Cerebellar cortex (tissue), 1 donor: ENCODE data around the gene SLC66A1.

ENCODE experiments used
- DNase-seq: peaks from one replicate; pipeline ENCODE4 v3.0.0-alpha.2; 2015; ENCODE audit warnings: low spot score

Gene SLC66A1

DNA sequence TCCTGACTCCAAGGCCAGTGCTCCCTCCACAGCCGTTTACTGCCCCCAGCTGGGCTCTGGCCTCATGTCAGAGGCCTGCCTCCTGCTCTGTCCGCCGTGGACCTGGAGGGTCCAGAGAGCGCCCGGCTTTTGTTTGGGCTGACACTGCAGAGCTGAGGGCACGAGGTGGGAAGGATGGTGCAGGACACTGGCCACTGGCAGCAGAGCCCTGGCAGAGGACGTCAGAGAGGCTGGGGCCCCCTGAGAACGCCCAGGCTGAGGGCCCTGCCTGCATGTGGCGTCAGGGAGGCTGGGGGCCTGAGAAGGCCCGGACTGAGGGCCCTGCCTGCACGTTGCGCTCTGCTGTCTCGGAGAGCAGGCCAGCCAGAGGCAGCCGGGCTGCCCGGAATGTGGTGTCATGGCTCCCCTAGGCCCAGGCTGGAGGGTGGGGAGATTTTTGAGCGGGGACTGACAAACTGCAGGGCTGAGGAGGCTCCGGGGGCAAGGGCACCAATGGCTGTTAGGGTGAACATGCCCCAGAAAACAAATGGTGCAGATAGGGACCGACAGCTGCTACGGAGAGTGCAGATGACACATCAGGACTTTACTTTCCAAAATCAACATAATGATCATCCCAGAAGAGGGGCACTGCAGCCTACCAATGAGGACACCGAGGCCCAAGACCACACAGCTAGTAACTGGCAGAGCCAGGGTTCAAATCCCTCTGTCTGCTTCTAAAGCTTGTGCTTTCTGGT lies 31.7 kb downstream of the SLC66A1 start:
- DNase-seq, result no peak

DNA sequence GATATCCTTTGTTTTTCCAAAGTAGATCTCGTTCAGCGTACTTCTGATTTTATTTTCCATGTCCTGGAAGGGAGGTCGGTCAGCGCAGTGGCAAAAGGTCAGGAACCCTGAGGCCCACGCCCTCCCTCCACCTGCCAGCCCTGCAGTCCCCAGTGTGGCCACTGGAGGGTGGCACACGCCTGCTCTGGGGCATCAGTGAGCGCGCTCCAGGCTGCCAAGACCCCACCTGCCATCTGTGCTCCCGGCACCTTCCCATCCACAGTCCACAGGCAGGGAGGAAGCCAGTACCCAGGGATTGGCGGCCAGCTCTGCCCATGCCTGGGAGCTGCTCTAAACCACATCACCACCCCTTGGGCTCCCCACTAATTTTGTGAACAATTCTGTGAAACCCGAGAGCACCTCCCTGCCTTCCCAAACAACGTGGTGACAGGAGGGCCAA lies 32.3 kb downstream of the SLC66A1 start:
- peak; percentile 92 for DNase-seq

DNA sequence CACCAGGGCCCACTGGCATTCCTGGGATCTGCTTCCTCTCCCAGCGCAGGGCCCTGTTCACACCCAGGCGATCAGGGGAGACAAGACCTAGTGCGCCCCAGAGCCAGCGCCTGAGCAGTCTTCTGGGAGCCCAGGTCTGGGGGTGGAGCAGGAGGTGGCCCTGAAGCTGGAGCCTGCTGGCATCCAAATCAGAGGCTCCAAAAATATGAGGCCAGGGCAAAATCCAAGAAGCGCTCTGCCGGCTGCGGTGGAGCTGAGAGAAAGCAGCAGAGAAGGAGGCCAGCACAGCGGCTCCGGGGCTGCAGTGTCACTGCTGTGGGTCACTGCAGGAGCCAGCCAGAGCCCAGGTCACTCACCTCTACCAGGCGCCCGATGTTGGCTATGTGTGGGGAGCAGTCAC lies 32.7 kb downstream of the SLC66A1 start:
- DNase-seq, result no peak

DNA sequence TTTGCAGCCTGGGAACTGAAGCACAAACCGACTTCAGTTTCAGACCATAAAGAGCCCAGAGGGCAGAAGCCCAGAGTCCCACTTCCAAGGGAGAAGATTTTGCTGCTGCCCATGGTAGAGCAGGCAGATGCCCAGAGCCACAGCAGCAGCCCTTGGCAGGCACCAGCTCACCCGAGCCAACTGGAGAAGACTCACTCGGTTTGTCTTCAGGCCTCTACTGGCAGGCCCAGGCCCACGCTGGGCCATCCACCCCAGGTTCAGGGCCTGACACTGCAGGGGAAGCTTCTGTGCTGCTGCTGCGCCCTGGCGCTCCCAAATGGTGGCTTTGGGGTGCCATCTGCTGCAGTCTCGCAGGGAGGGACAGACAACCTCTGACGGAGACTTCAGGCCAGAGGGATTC lies 33.3 kb downstream of the SLC66A1 start:
- DNase-seq, result peak; percentile 54

DNA sequence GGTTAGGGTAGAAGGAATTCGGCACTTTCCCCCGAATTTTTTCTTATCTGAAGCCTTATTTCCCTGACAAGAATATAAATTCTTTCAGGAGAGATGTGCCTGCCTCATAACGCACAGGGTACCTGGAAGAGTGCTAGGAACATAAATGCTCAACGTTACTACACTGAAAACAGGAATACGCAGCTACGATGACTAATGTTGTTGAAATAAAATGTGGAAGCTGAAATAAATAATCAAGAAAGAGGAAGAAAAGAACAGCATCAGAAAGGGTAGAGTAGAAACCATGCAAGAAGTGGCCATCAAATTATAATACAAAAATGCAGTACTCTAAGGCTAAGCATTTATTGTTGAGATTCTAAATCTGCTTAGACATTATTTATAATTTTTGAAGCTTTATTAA lies 33.9 kb downstream of the SLC66A1 start:
- DNase-seq, result no peak

DNA sequence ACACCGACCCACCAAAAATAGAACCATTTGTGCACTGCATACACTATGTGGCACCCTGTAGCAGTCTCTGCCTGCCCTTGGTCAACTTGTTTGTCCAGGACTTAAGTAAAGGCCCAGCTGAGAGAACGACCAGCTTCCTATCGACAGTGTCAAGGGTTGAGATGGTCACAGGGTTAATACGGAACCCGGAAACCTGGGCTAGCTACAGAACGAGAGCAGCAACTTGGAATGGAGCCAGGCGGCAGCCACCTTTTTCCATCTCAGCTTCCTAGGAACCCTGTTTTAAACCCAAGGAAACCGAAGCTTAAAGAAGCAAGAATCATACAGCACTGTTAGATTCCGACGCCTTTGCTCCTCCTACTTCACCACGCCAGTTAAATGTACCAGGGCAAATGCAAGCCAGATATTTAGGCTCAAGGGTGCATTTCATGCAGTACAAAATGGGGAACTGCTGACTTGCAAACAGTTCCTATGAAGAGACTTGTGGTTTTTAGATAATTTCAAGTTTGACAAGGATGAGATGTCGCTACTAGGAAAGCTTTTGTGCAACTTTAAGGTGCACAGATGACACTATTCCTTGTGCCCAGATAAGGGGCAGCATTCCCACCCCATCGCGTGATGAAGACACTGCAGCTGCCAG lies 35.5 kb downstream of the SLC66A1 start:
- no peak for DNase-seq

DNA sequence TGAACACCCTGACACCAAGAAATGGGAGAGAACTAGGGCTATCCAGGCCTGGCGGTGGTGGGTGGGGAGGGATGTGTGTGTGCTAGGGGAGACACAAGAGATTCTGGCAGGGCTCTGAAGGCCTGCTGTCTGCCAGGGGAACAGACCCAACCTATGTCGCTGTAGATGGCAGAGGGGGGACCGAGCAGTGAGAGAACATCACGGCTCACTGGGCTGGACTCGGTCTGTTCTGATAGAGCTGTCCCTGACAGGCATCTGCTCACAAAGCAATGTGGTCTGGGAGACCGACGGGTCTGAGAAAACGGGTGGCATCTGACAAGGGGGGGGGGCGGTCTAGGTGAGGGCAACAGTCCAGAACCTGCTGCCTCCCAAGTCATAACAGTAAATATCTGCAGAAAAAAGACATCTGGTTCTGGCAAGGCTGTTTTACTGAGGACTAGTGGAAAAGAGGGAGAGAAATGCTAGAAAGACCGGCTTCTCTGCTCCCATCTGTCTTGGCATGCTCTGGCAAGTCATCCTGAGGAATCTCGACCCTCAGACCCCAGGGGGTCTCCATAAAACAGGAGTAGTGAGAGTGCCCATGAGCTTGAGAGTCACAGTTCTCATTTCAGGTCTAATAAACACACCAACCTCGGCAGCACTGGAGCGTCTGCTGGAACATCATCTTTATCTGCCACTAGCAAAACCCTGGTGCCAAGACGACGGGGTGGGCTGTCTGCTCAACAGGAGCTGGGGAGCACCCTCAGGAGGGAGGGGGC lies 36.5 kb downstream of the SLC66A1 start:
- DNase-seq, result peak; percentile 60

DNA sequence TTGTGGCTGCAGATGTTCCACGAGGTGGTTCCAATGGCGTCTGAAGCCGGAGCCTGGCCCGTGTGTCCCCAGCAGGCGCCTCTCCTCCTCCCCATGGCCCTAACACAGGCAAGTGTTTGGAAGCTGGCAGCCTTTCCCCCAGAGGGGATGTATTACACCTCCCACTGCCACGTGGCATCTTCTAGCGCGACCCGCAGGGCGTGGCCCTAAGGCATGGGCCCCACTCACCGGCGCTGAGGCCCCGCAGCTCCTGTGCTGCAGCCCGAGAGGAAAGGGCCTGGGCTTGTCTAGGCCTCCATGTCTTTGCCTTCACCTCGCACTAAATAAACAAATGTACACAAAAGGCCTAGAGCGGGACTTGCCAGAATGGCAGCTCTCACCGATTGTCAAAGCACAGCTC lies 37.9 kb downstream of the SLC66A1 start:
- no peak for DNase-seq

DNA sequence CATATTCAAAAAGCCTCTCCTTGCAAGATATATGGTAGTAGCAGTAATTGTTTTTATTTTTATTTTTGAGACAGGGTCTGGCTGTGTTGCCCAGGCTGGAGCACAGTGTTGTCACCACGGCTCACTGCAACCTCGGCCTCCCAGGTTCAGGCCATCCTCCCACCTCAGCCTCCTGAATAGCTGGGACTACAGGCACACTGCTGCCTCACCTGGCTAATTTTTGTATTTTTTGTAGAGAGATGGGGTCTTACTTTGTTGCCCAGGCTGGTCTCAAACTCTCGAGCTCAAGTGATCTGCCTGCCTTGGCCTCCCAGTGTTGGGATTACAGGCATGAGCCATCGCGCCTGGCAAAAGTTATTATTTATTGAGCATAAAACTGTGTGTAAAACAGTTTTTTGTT lies 38.4 kb downstream of the SLC66A1 start:
- no peak for DNase-seq

DNA sequence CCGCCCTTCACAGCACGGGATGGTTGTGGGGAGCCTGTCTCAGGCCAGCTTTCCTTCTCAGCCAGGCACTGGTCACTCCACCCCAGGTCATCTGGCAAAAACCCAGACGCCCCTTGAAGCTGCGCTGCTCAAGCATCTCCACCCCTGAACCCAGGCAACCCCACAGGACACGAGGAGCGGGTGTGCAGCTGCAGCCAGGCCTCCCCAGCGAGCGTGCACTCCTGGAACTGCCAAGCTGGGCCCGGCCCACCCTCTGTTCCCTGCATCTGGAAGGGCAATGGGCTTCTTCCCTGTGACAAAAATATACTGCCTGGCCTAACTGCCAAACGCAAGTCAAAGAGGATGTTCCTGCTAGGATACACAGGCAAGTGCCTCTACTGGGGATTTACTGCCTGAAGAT lies 39.7 kb downstream of the SLC66A1 start:
- DNase-seq, result no peak

DNA sequence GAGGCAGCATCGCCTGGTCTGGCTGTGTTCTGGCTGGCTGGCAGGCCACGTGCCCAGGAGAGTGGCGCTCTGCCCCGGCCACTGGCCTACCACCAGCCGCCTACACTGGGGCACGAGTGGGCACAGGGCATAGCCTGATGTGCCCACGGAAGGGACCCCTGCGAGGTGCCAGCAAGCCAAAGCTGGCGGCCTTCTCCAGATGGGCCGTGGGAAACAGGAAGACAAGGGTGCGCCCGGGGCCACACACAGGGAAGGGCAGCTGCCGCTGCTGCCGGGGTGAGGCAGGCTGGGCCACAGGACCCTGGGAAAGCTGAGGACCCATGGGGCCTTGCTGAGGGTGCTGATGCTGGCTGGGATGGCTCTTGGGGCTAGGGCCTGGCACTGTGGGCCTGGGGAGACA lies 40.7 kb downstream of the SLC66A1 start:
- no peak for DNase-seq

DNA sequence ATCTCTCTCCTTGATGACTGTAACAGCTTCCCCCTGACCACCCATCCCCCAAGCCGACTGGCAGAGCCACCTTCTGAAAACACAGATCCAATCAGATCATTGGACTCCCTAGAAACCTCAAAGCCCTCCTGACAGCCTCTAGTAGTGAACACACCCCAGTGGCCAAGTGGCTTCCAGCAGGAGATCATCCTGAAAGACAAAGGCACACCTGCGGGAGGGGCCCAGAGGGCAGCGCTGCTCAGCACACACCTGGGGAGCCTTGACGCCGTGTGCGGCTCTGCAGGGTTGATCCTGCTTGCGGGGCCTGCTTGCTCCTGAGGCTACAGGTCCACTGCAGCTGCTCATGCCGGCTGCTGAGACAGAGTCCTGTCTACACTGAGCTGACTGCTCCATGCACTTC lies 41.5 kb downstream of the SLC66A1 start:
- DNase-seq, result no peak

DNA sequence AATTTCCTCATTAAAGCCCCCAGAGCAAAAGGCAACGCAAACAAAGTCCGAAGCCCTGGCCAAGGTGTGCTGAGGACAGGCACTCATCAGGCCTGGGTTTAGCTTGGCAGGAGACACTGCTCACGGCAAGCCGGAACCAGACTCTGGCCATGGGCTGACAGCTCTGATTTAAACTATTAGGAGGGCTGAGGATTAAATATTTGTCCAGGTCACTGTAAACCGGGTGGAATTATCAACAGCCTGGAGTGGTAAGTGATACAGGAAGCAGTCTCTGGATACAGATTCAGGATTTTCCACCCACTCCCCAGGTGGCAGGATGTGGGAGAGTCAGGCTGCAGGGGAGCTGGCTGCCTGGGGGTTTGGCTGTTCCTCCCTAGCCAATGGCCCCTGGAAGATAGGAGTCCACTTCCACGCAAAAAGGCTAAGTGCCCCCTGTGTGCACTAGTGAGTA lies 42.4 kb downstream of the SLC66A1 start:
- no peak for DNase-seq

DNA sequence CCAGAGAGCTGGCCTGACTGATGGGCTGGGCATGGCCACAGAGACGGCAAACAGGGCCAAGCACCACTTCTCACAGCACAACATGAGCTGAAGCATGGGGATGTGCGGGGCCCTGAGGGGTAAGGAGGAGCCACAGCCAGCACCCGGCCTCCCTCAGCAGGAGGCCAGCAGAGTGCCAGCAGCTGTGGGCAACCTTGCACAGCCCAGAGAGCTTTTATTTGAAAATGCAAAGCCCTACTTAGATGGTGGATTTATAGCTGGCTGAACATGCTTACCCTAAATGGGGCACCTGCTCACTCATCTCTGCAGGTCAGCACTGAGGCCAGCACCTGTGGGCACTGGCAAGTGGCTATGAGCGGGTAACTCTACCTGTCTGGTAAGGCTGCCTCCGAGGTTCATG lies 44.1 kb downstream of the SLC66A1 start:
- no peak for DNase-seq

DNA sequence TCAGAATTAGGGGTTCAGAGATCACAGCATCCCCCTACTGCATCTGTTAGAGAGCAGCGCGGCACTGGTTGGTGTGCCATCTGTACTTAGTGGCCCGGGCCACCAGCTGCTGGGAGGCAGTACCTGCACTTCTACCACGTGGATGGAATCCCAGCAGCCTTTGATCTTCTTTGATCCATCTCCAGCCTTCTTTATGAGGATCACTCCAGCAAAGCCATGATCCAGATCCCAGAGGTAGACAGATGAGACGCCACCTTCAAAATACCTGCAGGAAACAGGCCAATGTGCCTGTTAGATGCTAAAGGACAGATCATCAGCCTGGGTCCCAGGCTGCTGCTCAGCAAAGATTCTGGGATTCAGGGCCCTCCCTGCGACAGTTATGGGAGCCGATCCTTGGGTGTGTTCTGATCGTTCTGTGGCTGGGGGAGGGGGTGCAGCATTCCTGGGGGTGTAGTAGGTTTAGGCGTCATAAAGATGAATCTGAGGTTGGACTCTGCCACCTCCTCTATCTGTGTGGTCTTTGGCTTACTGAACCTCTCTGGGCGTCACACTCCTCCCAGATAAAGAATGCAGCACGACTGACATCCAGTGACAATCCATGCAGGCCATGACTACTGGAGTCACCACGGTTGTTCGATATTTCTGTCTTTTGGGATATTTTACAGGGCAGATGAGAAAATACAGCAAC lies 45.3 kb downstream of the SLC66A1 start:
- DNase-seq, result no peak

DNA sequence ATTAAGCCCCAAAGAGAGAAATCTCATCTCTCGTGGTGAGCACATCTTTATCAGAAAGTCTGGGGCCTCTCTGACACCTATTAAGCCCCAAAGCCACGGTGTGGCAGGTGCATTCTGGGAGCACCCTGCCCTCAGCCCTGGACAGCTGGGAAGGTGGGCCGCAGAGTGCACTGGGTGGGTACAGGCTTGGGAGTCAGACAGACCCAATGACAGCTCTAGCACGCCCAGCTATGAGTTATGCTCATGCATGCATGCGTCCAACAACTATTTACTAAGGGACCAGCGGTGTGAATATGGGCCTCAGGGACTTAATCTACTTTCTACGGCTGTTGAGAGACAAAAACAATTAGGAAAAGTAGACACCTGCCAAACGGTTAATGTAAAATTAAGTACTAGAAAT lies 46.6 kb downstream of the SLC66A1 start:
- DNase-seq, result no peak

DNA sequence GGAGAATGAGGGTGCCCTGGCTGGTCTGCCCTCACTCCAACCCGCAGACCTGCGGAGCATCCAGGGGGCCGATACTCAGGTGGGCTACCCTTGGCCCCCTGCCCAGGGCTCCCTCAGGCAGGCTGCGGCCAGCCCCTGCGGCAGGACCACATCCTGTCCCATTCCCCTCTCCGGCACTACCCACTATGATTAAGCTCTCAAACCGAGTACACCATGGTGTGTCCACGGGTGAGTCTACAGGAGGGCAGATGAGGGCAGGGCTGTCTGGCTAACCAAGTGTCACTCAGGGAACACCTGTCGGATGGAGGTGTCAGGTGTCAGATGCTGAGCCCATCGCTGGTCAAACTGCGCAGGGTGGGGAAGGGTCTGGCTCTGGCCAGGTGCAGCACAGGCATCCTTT lies 47.2 kb downstream of the SLC66A1 start:
- DNase-seq, result no peak

DNA sequence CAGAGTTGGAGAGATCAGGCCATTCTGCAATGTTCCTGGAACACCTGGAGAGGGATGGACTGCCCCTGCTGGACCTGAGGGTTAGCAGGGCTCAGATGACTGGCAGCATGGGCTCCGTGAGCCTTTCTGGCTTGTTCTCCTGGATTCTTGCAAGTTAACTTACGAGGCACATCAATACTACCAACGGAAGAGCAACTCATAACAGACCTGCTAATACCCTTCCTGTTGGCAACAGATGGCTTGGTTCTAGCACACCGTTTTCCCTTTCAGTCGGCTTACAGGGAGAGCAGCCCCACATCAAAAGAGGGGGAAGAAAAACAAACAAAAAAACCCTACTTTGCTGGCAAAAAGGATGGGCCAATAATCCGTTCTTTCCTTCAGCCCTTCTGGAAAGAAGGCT lies 47.9 kb downstream of the SLC66A1 start:
- DNase-seq, result peak; percentile 73

DNA sequence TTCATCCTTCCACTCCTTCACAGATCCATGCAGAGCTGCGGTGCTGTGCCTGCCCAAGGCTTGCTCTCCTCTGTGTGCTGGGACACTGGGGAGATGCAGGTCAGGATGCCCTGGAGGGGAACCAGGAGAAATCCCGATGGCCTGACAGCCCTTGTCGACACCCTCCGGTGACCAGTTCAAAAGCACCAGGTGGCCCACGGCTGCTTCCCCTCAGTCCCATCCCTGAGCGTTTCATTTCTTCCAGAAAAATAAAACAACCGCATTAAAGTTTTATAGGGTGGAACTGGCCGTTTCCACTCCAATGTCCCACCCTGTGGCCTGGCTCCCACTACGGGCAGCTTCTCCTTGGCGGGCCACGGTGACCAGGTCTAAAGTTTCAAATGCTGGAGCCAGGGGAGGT lies 48.3 kb downstream of the SLC66A1 start:
- no peak for DNase-seq

DNA sequence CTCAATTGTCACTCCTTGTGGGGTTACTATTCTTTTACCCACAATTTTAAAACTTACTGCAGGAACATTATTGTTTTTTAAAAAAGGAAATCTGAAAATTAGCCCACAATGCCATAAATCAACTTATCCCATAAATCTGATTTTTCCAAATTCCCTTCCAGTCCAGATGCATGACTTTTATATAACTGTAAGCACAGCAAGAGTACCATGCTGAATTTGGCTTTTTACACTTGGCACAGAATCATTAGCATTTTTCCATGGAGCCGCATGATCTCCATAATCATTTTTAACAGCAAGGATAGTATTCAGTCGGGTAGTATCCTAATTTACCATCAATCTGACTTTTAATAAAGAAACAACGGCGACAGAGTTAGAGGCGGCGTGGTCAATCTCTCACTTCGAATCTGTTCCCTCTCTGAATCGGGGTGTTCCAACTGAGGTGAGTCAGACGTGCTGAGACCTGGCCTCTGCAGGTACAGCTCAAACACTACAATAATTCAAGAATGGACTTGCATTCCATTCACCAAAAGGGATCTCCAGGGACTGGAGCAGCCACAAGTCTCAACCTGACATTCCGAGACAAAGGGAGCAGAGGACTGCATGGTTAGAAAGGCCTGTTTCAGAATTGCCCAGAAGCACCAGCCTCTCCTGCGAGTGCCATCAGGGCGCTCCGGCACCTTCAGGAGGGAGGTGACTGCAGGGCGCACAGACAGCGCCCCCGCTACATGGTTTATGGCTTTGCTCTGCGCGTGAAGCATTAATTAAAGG lies 48.9 kb downstream of the SLC66A1 start:
- no peak for DNase-seq

DNA sequence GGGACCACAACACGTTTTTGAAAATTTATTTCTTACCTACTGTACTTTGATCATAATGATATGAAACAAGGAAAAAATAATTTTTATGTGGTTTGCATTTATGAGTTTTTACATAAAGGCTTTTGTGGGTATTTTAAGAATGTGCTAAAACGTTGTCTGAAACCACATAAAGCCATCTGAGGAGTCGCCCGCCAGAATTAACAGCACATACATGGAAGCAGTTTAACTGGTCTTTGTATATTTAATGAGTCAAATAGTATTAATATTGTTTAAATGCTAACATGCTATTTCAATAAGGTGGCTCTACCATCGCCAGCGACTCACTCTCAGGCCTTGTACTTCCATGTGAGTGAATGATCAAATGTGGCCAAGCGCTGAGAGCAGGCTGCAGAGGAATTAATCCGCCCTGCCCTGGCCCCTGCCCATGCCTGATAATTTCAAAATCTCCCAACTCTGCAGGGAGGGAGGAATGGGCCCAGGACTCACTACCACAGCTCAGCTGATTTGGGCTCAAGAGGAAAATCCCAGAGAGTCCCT lies 49.6 kb downstream of the SLC66A1 start:
- DNase-seq, result no peak
